HG03159 (cell line): ENCODE data around the gene ELOVL3.
"Not testable (repeated sequence)": the region's sequence is repeated elsewhere in the genome, so short reads cannot be mapped to it uniquely, and the experiment has no call there.

Experiments
- ATAC-seq: cut with Tn5 transposase; IDR thresholded peaks from one replicate; pipeline ENCODE4 v1.9.1; 2021; ENCODE audit warnings: mild to moderate bottlenecking, moderate library complexity; ENCODE audit not compliant: unreplicated experiment

ELOVL3 gene

GRCh38 chr10:102247734-102248133 lies 21.6 kb downstream of the ELOVL3 start:
- ATAC-seq = no peak

GRCh38 chr10:102252508-102252907 lies 26.4 kb downstream of the ELOVL3 start:
- ATAC-seq = not testable (repeated sequence)

GRCh38 chr10:102254426-102254825 lies 28.3 kb downstream of the ELOVL3 start:
- ATAC-seq = no peak

DNA sequence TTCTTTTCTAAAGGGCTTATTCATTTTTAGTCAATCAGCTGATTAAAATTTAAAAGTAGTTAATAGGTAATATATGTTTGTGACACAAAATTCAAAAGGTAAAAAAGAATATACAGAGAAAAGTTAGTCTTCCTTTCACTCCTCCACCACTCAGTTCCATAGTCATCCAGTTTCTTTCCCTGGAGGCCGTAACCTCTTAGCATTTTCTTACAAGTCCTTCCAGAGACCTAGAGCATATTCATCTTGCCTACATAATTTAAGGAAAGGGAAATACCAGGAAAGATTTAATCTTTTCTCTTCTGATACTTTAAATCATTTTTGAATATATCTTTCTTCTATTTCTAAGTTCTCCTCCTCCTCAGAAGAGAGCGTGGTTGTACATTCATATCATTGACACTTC lies 29.3 kb downstream of the ELOVL3 start:
- ATAC-seq = no peak

- no peak for ATAC-seq
Measured at GRCh38 chr10:102261196-102261595, 35.1 kb downstream of the ELOVL3 start.

DNA sequence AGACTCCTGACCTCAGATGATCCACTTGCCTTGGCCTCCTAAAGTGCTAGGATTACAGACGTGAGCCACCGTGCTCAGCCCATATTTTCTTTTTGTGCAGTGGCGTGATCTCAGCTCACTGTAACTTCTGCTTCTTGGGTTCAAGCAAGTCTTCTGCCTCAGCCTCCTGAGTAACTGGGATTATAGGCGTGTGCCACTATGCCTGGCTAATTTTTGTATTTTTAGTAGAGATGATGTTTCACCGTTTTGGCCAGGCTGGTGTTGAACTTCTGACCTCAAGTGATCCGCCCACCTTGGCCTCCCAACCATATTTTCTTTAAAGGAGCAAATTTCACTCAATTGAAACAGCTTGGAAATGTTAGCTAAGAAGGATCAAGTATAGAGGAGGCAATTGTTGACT lies 35.7 kb downstream of the ELOVL3 start:
- ATAC-seq = no peak

DNA sequence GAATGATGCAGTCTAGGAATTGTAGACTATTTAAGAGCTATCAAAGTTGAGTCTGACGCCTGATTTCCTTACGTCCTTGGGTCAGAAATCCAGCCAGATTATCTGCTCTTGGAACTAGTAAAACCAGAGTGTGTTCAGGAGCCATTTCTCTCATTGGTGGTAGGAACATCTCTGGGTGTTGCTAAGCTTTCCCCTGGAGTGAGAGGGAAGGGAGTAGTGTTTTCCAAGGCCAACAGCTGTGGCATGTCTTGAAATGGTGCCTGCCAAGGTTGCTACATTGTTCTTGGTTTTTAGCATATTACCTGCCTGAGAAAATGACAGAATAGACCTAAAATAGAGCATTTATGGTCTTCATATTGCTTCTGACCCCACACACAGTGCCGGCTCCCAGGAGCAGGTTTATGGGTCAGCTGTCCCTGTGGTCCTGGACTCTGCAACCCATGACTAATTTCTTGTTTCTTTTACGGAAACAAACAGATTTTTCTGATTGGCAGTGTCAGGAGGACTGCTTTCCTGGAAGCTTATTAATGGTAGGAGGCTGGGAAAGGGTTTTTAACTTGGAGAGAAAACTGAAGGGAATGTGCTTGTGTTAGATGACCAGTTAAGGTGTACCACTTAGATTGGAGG lies 36.8 kb downstream of the ELOVL3 start:
- ATAC-seq = no peak

- no peak for ATAC-seq
Measured at GRCh38 chr10:102264371-102264770, 38.3 kb downstream of the ELOVL3 start.

- no peak for ATAC-seq
Measured at GRCh38 chr10:102266670-102267069, 40.6 kb downstream of the ELOVL3 start.

DNA sequence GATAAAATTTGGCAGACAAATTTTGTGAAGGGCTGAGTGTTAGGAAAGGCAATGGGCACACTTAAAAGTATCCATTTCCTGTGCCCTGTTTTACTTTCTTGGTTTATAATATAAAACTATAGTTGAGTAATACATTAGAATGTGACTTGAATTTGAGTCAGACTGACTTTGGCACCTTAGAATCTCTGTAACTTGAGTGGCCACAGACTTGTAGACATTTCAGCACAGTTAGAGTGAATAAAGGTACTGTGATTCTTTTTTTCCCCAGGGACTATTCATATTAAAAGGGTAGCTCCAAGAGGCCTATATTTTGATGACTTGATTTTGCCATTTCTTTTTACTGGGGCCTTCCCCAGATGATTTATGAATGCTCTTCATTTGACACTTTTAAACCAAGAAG lies 41.6 kb downstream of the ELOVL3 start:
- no peak for ATAC-seq

GRCh38 chr10:102268375-102268888 lies 42.3 kb downstream of the ELOVL3 start:
- no peak for ATAC-seq

GRCh38 chr10:102269017-102269416 lies 42.9 kb downstream of the ELOVL3 start:
- no peak for ATAC-seq

- ATAC-seq = no peak
Measured at GRCh38 chr10:102274062-102274461, 48.0 kb downstream of the ELOVL3 start.

DNA sequence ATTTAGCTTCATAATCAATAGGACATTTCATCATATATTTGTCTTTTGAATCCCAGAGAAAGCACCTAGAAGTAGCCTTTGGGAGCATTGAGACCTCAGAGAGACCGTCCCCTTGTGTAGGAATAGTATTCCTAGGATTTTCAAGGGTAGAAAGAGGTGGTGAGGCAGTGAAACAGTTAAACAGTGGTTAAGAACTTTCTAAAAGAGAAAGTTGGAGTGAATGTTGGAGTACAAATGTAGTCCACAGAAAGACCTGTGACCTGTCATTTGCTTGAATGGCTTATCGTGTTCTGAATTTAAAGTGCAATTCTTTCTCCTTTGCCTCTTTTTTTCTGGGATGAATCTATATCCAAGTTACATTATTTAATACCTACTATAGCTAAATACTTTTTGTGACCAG lies 49.2 kb downstream of the ELOVL3 start:
- ATAC-seq = no peak

GRCh38 chr10:102279104-102279503 lies 53.0 kb downstream of the ELOVL3 start:
- ATAC-seq = no peak
